Brain microvascular endothelial cell (primary cell): ENCODE results near the gene LLGL1.

Experiments
- DNase-seq: peaks from one replicate; pipeline ENCODE4 v3.0.0-alpha.2; 2020
- H3K27ac ChIP-seq: fragments of 250-450 bp; sonication (Bioruptor Pico); 2 replicates; pipeline ENCODE4 v1.5.1; 2020; ENCODE audit warnings: mild to moderate bottlenecking, moderate library complexity
- H3K27me3 ChIP-seq: fragments of 250-450 bp; sonication (Bioruptor Pico); replicated peaks from 2 replicates; pipeline ENCODE4 v1.5.1; 2020; ENCODE audit warnings: mild to moderate bottlenecking
- H3K36me3 ChIP-seq: fragments of 250-450 bp; sonication (Bioruptor Pico); replicated peaks from 2 replicates; pipeline ENCODE4 v1.5.1; 2020; ENCODE audit warnings: mild to moderate bottlenecking
- H3K4me3 ChIP-seq: 2 replicates; pipeline ENCODE4 v1.5.1; 2011; ENCODE audit warnings: low read depth, mild to moderate bottlenecking, control low read depth, low read length, moderate library complexity
- in situ Hi-C: cut with HindIII; loops from 2 replicates; pipeline ENCODE4 v1.10.0; 2017; ENCODE audit warnings: low sequenced_read_pairs, low pct_ligation_motif_present
- TF ChIP-seq, protein P1 (sequence below): IDR thresholded peaks from 2 replicates; pipeline ENCODE4 v1.5.1; 2011; ENCODE audit warnings: low read depth, mild to moderate bottlenecking, moderate library complexity, low read length, control low read depth, inconsistent platforms; ENCODE audit errors: missing control alignments

The LLGL1 gene

DNA sequence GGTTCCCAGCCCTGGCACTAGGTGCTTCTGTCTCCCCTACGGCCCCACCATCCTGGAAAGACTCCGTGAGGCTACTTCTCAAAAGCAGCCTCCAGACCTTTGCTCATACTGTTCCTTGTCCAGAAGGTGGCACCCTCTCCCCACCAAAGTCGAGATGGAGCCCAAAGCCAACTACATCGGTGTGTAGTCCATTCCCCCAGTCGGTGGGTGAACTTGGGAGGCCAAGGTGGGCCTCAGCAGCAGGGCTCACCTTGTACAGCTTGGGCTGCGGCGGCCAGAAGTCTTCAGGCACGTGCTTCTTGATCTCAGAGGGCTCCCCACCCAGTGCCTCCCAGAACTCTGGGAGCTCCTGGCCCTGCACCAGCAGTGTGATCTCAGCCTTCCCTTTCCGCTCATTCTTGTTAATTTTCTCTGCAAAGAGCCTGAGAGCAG lies 22.9 kb downstream of the LLGL1 start:
- TF ChIP-seq, protein P1, sequence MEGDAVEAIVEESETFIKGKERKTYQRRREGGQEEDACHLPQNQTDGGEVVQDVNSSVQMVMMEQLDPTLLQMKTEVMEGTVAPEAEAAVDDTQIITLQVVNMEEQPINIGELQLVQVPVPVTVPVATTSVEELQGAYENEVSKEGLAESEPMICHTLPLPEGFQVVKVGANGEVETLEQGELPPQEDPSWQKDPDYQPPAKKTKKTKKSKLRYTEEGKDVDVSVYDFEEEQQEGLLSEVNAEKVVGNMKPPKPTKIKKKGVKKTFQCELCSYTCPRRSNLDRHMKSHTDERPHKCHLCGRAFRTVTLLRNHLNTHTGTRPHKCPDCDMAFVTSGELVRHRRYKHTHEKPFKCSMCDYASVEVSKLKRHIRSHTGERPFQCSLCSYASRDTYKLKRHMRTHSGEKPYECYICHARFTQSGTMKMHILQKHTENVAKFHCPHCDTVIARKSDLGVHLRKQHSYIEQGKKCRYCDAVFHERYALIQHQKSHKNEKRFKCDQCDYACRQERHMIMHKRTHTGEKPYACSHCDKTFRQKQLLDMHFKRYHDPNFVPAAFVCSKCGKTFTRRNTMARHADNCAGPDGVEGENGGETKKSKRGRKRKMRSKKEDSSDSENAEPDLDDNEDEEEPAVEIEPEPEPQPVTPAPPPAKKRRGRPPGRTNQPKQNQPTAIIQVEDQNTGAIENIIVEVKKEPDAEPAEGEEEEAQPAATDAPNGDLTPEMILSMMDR = peak; percentile 85
- H3K27me3 ChIP-seq = no peaks in the 10 kb centered on the region
- H3K4me3 ChIP-seq = no peak overlapping the region
- H3K27ac ChIP-seq = no peak overlapping the region
- in situ Hi-C loops = no loop called here
- no peak for DNase-seq
- H3K36me3 ChIP-seq = peaks cover 84% of the 10 kb centered on the region

DNA sequence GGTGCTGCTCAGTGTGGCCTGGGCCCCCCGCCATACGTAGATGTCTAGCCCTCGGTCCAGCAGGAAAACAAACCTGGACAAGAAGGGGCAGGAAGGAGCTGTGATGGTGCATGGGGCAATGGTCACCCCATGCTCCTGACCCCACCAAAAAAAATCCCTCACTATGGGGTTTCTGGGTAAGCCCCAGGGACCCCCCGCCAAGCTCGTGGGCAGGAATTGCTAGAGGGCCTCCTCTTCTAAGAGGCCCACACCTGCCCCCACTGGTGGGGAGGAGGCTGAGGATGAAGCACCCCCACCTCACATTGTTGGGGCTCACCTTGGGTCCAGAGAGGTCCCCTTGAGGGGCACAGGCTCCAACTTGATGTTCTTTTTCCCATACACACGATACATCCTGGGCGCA lies 23.4 kb downstream of the LLGL1 start:
- in situ Hi-C loops = no loop called here
- Histone ChIP-seq H3K36me3 (peaks cover 85% of the 10 kb centered on the region), H3K4me3 (no peak overlapping the region), H3K27me3 (no peaks in the 10 kb centered on the region), H3K27ac (no peak overlapping the region)
- TF ChIP-seq, protein P1 = no peak
- no peak for DNase-seq

DNA sequence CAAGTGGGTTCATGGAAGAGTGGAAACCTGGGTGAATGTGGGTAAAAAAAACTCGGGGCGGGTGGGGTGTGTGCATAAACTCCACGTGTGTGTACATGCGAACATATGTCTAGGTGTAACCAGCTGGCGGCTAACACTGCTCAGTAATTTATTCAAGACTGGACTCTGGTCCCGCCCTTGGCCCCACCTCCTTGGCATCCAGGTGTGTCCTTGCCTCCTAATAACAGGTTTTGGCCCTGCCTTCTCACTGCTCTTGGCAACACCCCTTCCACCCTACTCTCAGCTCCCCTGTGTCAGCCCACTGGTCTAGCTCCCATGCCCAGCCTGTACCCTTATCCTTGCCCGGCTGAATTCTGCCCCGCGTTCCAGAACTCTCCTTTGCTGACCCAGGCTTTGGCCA lies 24.8 kb downstream of the LLGL1 start:
- Histone ChIP-seq H3K4me3 (no peak overlapping the region), H3K27me3 (no peaks in the 10 kb centered on the region), H3K27ac (no peak overlapping the region), H3K36me3 (peaks cover 93% of the 10 kb centered on the region)
- no peak for DNase-seq
- in situ Hi-C loops = no loop called here
- TF ChIP-seq, protein P1 = no peak

DNA sequence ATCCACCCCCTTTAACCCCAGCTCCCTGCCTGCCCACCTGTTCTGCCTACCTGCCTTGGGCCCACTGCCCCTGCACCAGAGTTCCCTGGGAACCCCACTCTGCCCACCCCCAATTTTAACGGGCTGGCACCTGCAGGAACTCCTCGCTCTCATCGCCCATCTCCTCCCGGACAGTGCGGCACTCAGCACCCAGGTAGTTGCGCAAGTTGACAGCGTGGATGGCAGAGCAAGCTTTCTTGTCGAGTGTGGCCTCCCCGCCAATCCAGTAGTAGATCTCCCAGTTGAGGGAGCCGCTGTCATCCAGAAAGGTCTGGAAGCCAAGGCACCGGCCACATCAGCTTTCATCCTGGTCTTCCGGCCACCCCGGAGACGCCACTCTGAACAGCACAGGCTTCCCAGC lies 25.3 kb downstream of the LLGL1 start:
- in situ Hi-C loops = no loop called here

DNA sequence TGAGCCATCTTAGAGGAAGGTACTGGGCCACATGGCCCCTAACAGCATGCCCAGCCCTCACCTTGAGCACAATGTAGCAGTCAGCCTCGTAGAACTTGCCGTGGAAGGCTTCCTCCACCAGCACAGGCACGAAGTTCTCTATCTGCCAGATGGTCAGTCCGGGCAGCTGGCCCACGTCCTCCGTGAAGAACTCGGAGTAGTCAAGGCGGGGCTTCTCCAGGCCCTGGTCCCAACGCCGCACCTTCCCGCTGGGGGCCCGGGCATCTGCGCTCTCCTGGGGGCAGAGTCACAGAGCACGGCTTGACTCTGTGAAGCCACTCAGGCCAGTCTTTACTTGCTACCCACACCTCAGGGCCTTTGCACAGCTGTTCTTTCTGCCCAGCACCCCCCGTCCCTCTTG lies 25.8 kb downstream of the LLGL1 start:
- in situ Hi-C loops = no loop called here
- H3K27ac ChIP-seq = no peak overlapping the region
- H3K27me3 ChIP-seq = no peaks in the 10 kb centered on the region
- TF ChIP-seq, protein P1 = no peak
- no peak overlapping the region for H3K4me3 ChIP-seq
- peaks cover 93% of the 10 kb centered on the region for H3K36me3 ChIP-seq
- no peak for DNase-seq

More for the DNA sequence above, 25.3 kb downstream of the LLGL1 start:
- Histone ChIP-seq H3K4me3 (no peak overlapping the region), H3K27me3 (no peaks in the 10 kb centered on the region), H3K36me3 (peaks cover 93% of the 10 kb centered on the region), H3K27ac (no peak overlapping the region)
- TF ChIP-seq, protein P1 = no peak
- no peak for DNase-seq

DNA sequence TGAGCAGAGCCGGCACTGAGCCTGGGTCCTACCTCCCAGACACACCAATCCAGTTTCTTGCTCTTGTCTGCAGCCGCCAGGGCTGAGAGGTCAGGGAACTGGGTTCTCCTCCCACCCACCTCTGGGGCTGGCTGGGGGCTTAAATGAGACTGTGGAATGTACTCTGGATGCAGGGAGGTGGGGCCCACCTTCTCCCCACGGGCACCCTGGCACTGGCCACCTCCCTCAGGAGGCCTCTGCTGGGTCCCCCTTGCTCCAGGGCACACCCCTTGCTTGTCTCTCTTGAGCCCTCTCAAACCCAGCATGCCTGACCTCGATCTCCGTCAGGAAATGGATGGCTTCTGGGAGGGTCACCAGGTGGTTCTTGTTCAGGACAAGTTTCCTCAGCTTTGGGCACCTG lies 26.7 kb downstream of the LLGL1 start:
- H3K27me3 ChIP-seq = no peaks in the 10 kb centered on the region
- TF ChIP-seq, protein P1 = no peak
- in situ Hi-C loops = no loop called here
- DNase-seq = no peak
- H3K27ac ChIP-seq = no peak overlapping the region
- H3K4me3 ChIP-seq = no peak overlapping the region
- H3K36me3 ChIP-seq = peaks cover 87% of the 10 kb centered on the region
